Ovary (tissue), 3 donors: ENCODE data around the gene LPCAT2.

ENCODE experiments used
- CTCF ChIP-seq, 3 donors: fragments of 450-650 bp in 2 of 3; fragments of 200-600 bp in 1 of 3; IDR thresholded peaks; one replicate each; pipeline versions ENCODE4 v1.5.1 to v1.8.0; 2016 to 2022; ENCODE audit warnings: antibody characterized with exemption in 3 of 3, mild to moderate bottlenecking in 1 of 3
- EP300 ChIP-seq: sonication (generic); formaldehyde crosslinking; IDR thresholded peaks from one replicate; pipeline ENCODE4 v1.6.1; 2017; ENCODE audit warnings: antibody characterized with exemption
- POLR2A ChIP-seq: fragments of 450-650 bp; IDR thresholded peaks from one replicate; pipeline ENCODE4 v1.6.1; 2017; ENCODE audit warnings: antibody characterized with exemption, mild to moderate bottlenecking, moderate library complexity
- donor health status: DM: no; HTN: no; CAD: no.

DNA sequence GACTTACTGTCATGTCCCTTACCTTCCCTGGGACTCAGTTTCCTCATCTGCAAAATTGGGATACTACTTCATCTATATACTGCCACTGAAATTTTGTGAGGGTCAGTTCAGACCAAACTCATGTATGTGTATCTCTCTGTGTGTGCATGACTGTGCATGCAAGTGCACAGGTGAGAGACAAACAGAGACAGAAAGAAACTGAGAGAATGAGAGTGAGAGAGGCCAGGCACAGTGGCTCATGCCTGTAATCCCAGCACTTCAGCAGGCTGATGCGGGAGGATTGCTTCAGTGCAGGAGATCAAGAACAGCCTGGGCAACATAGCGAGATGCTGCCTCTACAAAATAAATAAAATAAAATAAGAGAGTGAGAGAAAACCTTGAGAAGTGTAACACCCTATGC lies 114.8 kb downstream of the LPCAT2 start:
- TF ChIP-seq CTCF (IDR thresholded peaks at IDR 0.05) (no peak), POLR2A (no peak), EP300 (no peak)
